KMS-11 (cell line): ENCODE measurements around the gene MAPRE3.

Experiments
- H2AFZ ChIP-seq: fragments of 200-600 bp; sonication (generic); 2 replicates; pipeline ENCODE4 v1.6.1; 2016; ENCODE audit warnings: antibody characterized with exemption, mixed run types, low read depth
- H3K27ac ChIP-seq: fragments of 200-600 bp; sonication (generic); 2 replicates; pipeline ENCODE4 v1.6.1; 2016; ENCODE audit warnings: mild to moderate bottlenecking, mixed run types
- H3K27me3 ChIP-seq: fragments of 200-600 bp; sonication (generic); 2 replicates; pipeline ENCODE4 v1.6.1; 2017; ENCODE audit warnings: mild to moderate bottlenecking, low read depth, mixed run types, moderate library complexity; ENCODE audit not compliant: insufficient read depth
- H3K36me3 ChIP-seq: fragments of 200-600 bp; sonication (generic); 2 replicates; pipeline ENCODE4 v1.6.1; 2017; ENCODE audit warnings: mild to moderate bottlenecking, mixed run types; ENCODE audit not compliant: insufficient read depth
- H3K4me1 ChIP-seq: fragments of 200-600 bp; sonication (generic); 2 replicates; pipeline ENCODE4 v1.6.1; 2016; ENCODE audit warnings: mild to moderate bottlenecking, low read depth, mixed run types; ENCODE audit not compliant: poor library complexity, severe bottlenecking
- H3K4me2 ChIP-seq: fragments of 200-600 bp; sonication (generic); 2 replicates; pipeline ENCODE4 v1.7.0; 2016; ENCODE audit warnings: mild to moderate bottlenecking, mixed run types
- H3K4me3 ChIP-seq: fragments of 200-600 bp; sonication (generic); IDR thresholded peaks from 2 replicates; pipeline ENCODE4 v1.6.1; 2017; ENCODE audit warnings: low read depth, low read length, mixed read lengths; ENCODE audit not compliant: insufficient read depth
- H3K79me2 ChIP-seq: fragments of 200-600 bp; sonication (generic); 2 replicates; pipeline ENCODE4 v1.6.1; 2016; ENCODE audit warnings: low read depth, mixed run types; ENCODE audit not compliant: insufficient read depth
- H3K9ac ChIP-seq: fragments of 200-600 bp; sonication (generic); 2 replicates; pipeline ENCODE4 v1.6.1; 2016; ENCODE audit warnings: mild to moderate bottlenecking, mixed run types
- H4K20me1 ChIP-seq: fragments of 200-600 bp; sonication (generic); 2 replicates; pipeline ENCODE4 v1.6.1; 2016; ENCODE audit warnings: mild to moderate bottlenecking, mixed run types; ENCODE audit not compliant: insufficient read depth
- TF ChIP-seq, protein P1 (sequence below): fragments of 200-600 bp; sonication (generic); conservative IDR thresholded peaks from 2 replicates; pipeline ENCODE4 v1.6.1; 2017; ENCODE audit warnings: low read depth, mild to moderate bottlenecking, antibody characterized with exemption, low read length, moderate library complexity, mixed read lengths

MAPRE3 gene

DNA sequence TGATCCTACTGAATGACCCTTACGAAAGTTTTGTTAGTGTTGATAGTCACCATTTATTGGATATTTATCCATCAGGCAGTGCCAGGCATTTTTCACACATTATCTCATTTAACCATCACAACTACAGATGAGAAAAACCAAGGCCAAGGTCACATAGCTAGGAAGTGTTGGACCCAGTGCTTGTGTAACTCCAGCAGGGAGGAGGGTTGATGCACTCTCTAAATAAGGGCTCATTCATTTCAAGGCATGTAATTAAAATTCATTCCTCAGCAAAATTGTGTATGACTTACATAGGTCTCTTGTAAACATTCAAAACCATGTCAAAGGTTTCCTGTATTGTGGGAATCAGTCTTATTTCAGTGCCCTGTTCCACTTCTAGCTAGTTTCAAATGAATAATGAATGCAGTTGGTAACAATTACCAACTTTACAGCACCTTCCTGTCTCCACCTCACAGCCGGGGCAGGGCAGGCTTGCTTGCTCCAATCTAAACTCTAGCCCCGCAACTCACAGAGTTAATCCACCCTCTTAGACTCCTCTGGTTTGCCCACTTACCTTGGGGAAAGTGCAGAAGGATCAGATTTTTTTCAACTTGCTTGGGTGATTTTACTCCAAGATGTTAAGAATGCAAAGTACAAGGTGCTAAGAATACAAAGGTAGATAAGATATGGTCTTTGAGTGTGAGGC lies 5.8 kb upstream of the MAPRE3 start:
- TF ChIP-seq, protein P1, sequence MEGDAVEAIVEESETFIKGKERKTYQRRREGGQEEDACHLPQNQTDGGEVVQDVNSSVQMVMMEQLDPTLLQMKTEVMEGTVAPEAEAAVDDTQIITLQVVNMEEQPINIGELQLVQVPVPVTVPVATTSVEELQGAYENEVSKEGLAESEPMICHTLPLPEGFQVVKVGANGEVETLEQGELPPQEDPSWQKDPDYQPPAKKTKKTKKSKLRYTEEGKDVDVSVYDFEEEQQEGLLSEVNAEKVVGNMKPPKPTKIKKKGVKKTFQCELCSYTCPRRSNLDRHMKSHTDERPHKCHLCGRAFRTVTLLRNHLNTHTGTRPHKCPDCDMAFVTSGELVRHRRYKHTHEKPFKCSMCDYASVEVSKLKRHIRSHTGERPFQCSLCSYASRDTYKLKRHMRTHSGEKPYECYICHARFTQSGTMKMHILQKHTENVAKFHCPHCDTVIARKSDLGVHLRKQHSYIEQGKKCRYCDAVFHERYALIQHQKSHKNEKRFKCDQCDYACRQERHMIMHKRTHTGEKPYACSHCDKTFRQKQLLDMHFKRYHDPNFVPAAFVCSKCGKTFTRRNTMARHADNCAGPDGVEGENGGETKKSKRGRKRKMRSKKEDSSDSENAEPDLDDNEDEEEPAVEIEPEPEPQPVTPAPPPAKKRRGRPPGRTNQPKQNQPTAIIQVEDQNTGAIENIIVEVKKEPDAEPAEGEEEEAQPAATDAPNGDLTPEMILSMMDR, result no peak
- Histone ChIP-seq H3K27ac (no peak overlapping the region), H3K27me3 (peaks cover 14% of the 10 kb centered on the region; the same call in 1 of the 2 replicates), H3K79me2 (no peaks in the 10 kb centered on the region), H3K4me2 (no peak overlapping the region), H3K4me3 (no peak overlapping the region), H4K20me1 (no peaks in the 10 kb centered on the region), H3K9ac (no peak overlapping the region), H3K4me1 (no peaks in the 10 kb centered on the region), H3K36me3 (no peaks in the 10 kb centered on the region), H2AFZ (no peak overlapping the region)

DNA sequence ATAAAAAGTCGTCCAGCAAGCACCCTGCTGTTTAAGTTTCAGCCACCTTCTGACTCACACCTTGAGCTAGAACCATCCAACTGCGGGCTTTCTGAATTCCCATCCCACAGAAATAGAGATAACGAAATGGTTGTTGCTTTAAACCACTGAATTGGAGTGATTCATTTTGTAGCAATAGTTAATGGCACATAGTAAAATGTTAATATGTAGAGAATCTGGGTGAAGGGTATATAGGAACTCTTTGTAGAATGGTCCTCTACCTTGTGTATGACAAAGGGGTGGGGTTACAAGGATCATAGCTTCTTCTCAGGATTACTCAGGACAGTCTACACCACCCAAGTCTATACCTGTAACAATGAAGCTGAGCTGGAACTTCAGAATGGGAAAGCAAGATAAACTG lies 2.4 kb upstream of the MAPRE3 start:
- no peak overlapping the region for H3K27ac ChIP-seq
- no peaks in the 10 kb centered on the region for H3K79me2 ChIP-seq
- H3K4me3 ChIP-seq, result no peak overlapping the region
- H3K27me3 ChIP-seq, result peaks cover 19% of the 10 kb centered on the region; the same call in 1 of the 2 replicates
- H2AFZ ChIP-seq, result no peak overlapping the region
- H3K9ac ChIP-seq, result no peak overlapping the region
- H4K20me1 ChIP-seq, result no peaks in the 10 kb centered on the region
- peaks cover 11% of the 10 kb centered on the region for H3K4me1 ChIP-seq
- TF ChIP-seq, protein P1, result no peak
- no peak overlapping the region for H3K4me2 ChIP-seq
- H3K36me3 ChIP-seq, result no peaks in the 10 kb centered on the region

DNA sequence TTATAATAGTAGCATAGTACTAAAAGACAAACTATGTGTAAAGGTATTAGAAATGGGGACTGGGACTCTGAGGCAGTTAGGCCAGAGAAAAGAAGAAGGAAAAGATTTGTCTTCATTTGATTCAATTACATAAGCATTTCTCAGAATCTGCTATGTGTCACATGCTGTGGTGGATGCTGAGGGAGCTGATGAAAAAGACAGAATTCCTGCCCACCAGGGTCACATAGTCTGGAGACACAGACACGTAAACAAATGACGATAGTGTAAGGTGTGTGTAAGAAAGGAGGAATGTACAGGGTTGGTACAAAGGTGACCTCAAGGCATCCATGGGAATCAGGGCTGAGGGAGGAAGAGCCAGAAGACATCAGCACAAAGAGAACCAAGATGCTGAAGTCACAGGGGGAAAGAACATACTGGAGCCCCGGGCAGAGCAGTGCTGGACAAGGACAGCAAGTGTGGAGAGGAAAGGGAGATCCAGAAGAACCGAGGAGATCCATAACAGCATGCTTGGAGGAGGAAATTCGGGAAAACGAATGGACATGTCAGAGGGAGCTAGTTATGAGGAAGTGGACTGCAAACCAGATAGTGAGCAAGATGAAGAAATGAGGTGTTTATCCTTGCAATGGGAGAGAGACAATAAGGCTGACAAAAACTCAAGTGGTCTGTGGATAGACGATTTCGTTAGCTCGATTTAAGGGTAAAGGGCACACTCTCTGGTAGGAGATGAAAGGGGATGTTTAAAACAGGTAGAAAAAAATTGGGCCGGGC lies 1.2 kb upstream of the MAPRE3 start:
- Histone ChIP-seq H2AFZ (no peak overlapping the region), H3K4me1 (peaks cover 11% of the 10 kb centered on the region), H3K27ac (no peak overlapping the region), H3K4me2 (0 out of 2 replicates have a peak overlapping the region, but pooled peaks have one; percentile 78), H3K4me3 (no peak overlapping the region), H4K20me1 (no peaks in the 10 kb centered on the region), H3K9ac (no peak overlapping the region), H3K79me2 (no peaks in the 10 kb centered on the region), H3K36me3 (no peaks in the 10 kb centered on the region), H3K27me3 (peaks cover 19% of the 10 kb centered on the region; the same call in 1 of the 2 replicates)
- TF ChIP-seq, protein P1, result no peak

DNA sequence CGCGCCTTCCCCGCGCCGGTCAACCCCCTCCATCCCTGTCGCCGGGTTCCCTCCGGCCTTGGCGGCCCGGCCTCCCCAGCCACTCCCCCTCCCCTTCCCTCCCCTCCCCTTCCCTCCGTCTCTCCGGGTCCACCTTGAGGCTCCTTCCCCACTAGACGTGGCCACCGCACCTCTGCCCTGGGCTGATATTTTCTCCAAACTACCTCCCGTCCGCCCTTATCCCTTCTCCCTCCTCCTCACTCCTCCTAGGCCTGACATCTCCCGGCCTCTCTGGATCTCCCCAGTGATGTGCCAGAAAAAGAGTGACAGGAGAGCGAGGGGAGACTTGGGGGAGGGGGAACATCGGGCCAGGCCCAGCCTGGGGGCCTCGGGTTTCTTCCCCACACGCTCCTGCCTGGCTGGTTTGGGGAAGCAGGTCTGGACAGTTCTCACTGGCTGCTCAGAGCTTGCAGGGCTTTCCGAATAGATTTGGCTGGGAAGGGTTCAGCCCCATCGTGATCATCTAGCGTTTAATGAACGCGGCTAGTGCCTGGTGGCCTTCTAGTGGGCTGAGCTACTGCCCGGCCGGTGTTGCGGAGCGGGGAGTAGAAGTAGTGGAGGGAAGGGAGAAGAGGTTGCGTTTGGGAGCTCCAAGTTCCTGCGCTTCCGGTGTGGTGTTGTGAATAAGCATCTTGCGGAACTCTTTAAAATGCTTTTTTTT lies 641 bp downstream of the MAPRE3 start:
- Histone ChIP-seq H3K4me2 (peak overlapping the region; percentile 78), H3K27ac (no peak overlapping the region), H3K9ac (peak overlapping the region; percentile 57), H2AFZ (peak overlapping the region; percentile 86), H4K20me1 (no peaks in the 10 kb centered on the region), H3K4me1 (peaks cover 11% of the 10 kb centered on the region), H3K4me3 (no peak overlapping the region), H3K36me3 (no peaks in the 10 kb centered on the region), H3K27me3 (peaks cover 19% of the 10 kb centered on the region; the same call in 1 of the 2 replicates), H3K79me2 (no peaks in the 10 kb centered on the region)
- TF ChIP-seq, protein P1, result no peak
